Dendritic cell treated with granulocyte-macrophage colony-stimulating factor and Interleukin-4, amounts not matched to agents 40 ng/mL and 50 ng/mL, for 4 days (primary cell): ENCODE results near the gene CRKL.

ENCODE experiments used
- H3K27ac Mint-ChIP-seq: one replicate; pipeline ENCODE4 v1.8.0; 2022; ENCODE audit warnings: mild to moderate bottlenecking, mixed read lengths
- H3K27me3 Mint-ChIP-seq: one replicate; pipeline ENCODE4 v1.8.0; 2022; ENCODE audit warnings: mild to moderate bottlenecking, mixed read lengths
- H3K36me3 Mint-ChIP-seq: one replicate; pipeline ENCODE4 v1.8.0; 2022; ENCODE audit warnings: low read depth, mixed read lengths
- H3K4me1 Mint-ChIP-seq: one replicate; pipeline ENCODE4 v1.8.0; 2022; ENCODE audit warnings: low read depth, mixed read lengths
- H3K4me3 Mint-ChIP-seq: one replicate; pipeline ENCODE4 v1.8.0; 2022; ENCODE audit warnings: mild to moderate bottlenecking, moderate library complexity, mixed read lengths
- H3K9me3 Mint-ChIP-seq: one replicate; pipeline ENCODE4 v1.8.0; 2022; ENCODE audit warnings: mixed read lengths
- intact Hi-C: fragments of 100-400 bp; cut with micrococcal nuclease; formaldehyde crosslinking; loops from one replicate; pipeline ENCODE4 v1.15.0; 2022

The CRKL gene

GRCh38 chr22:20979243-20979809, 62.1 kb downstream of the CRKL start:
- Mint-ChIP-seq H3K4me1 (peaks cover 48% of the 10 kb centered on the region), H3K36me3 (peaks cover 47% of the 10 kb centered on the region), H3K27ac (peak overlapping the region; percentile 66), H3K4me3 (peak overlapping the region; percentile 35), H3K9me3 (peaks cover 14% of the 10 kb centered on the region), H3K27me3 (peaks cover 4% of the 10 kb centered on the region)
- intact Hi-C loops, result no loop called here

- peaks cover 14% of the 10 kb centered on the region for H3K9me3 Mint-ChIP-seq
- peaks cover 4% of the 10 kb centered on the region for H3K27me3 Mint-ChIP-seq
- intact Hi-C loops, result no loop called here
- peak overlapping the region; percentile 66 for H3K27ac Mint-ChIP-seq
- peaks cover 51% of the 10 kb centered on the region for H3K36me3 Mint-ChIP-seq
- H3K4me3 Mint-ChIP-seq, result no peak overlapping the region
- peaks cover 48% of the 10 kb centered on the region for H3K4me1 Mint-ChIP-seq
Measured at GRCh38 chr22:20979940-20980453, 62.8 kb downstream of the CRKL start.

GRCh38 chr22:20980523-20980922, 63.3 kb downstream of the CRKL start:
- intact Hi-C loops, result no loop called here
- Mint-ChIP-seq H3K9me3 (peaks cover 14% of the 10 kb centered on the region), H3K36me3 (peaks cover 56% of the 10 kb centered on the region), H3K4me1 (peaks cover 48% of the 10 kb centered on the region), H3K4me3 (no peak overlapping the region), H3K27ac (peak overlapping the region; percentile 86), H3K27me3 (peaks cover 4% of the 10 kb centered on the region)

GRCh38 chr22:20980938-20981722, 63.9 kb downstream of the CRKL start:
- Mint-ChIP-seq H3K4me3 (peak overlapping the region; percentile 98), H3K4me1 (peaks cover 48% of the 10 kb centered on the region)
- intact Hi-C loops, result no loop called here

GRCh38 chr22:20981787-20982562, 64.8 kb downstream of the CRKL start, which contains the start of gene LZTR1:
Gene LZTR1, plus strand, starts transcription at chr22:20982297. Its CDS starts 75 bp downstream, at chr22:20982372.
- Mint-ChIP-seq H3K27me3 (peaks cover 4% of the 10 kb centered on the region), H3K36me3 (peaks cover 57% of the 10 kb centered on the region), H3K4me3 (peak within 1 kb of the TSS; percentile 98), H3K9me3 (peaks cover 14% of the 10 kb centered on the region), H3K27ac (peak within 1 kb of the TSS; percentile 86), H3K4me1 (peaks cover 48% of the 10 kb centered on the region)
- intact Hi-C loops, result no loop called here

More at GRCh38 chr22:20980938-20981722, 63.9 kb downstream of the CRKL start:
- H3K27me3 Mint-ChIP-seq, result peaks cover 4% of the 10 kb centered on the region
- peaks cover 57% of the 10 kb centered on the region for H3K36me3 Mint-ChIP-seq
- H3K9me3 Mint-ChIP-seq, result peaks cover 14% of the 10 kb centered on the region
- peak overlapping the region; percentile 86 for H3K27ac Mint-ChIP-seq

- peaks cover 48% of the 10 kb centered on the region for H3K4me1 Mint-ChIP-seq
- intact Hi-C loops, result no loop called here
- peaks cover 14% of the 10 kb centered on the region for H3K9me3 Mint-ChIP-seq
- peaks cover 4% of the 10 kb centered on the region for H3K27me3 Mint-ChIP-seq
- H3K36me3 Mint-ChIP-seq, result peaks cover 57% of the 10 kb centered on the region
- peak overlapping the region; percentile 86 for H3K27ac Mint-ChIP-seq
- H3K4me3 Mint-ChIP-seq, result peak overlapping the region; percentile 98
Measured at GRCh38 chr22:20982563-20982882, 65.3 kb downstream of the CRKL start.

- Mint-ChIP-seq H3K36me3 (peaks cover 60% of the 10 kb centered on the region), H3K4me1 (peaks cover 48% of the 10 kb centered on the region), H3K4me3 (peak overlapping the region; percentile 98), H3K27ac (peak overlapping the region; percentile 86), H3K27me3 (peaks cover 4% of the 10 kb centered on the region), H3K9me3 (peaks cover 11% of the 10 kb centered on the region)
- intact Hi-C loops, result no loop called here
Measured at GRCh38 chr22:20983081-20983771, 66.0 kb downstream of the CRKL start.

GRCh38 chr22:20985720-20986119, 68.5 kb downstream of the CRKL start:
- Mint-ChIP-seq H3K36me3 (peaks cover 79% of the 10 kb centered on the region), H3K4me1 (peaks cover 33% of the 10 kb centered on the region), H3K27me3 (no peaks in the 10 kb centered on the region), H3K9me3 (no peaks in the 10 kb centered on the region), H3K4me3 (no peak overlapping the region), H3K27ac (no peak overlapping the region)
- intact Hi-C loops, result no loop called here

GRCh38 chr22:20986365-20986764, 69.2 kb downstream of the CRKL start:
- Mint-ChIP-seq H3K9me3 (no peaks in the 10 kb centered on the region), H3K4me3 (no peak overlapping the region), H3K4me1 (peaks cover 27% of the 10 kb centered on the region), H3K36me3 (peaks cover 85% of the 10 kb centered on the region), H3K27me3 (no peaks in the 10 kb centered on the region), H3K27ac (no peak overlapping the region)
- intact Hi-C loops, result no loop called here

GRCh38 chr22:20987375-20987774, 70.2 kb downstream of the CRKL start:
- Mint-ChIP-seq H3K9me3 (no peaks in the 10 kb centered on the region), H3K27ac (no peak overlapping the region), H3K27me3 (no peaks in the 10 kb centered on the region), H3K4me1 (peaks cover 23% of the 10 kb centered on the region), H3K36me3 (peaks cover 91% of the 10 kb centered on the region), H3K4me3 (no peak overlapping the region)
- intact Hi-C loops, result no loop called here

- Mint-ChIP-seq H3K27me3 (no peaks in the 10 kb centered on the region), H3K27ac (no peak overlapping the region), H3K4me3 (no peak overlapping the region), H3K36me3 (peaks cover 97% of the 10 kb centered on the region), H3K9me3 (no peaks in the 10 kb centered on the region), H3K4me1 (peaks cover 10% of the 10 kb centered on the region)
- intact Hi-C loops, result no loop called here
Measured at GRCh38 chr22:20988573-20989322, 71.5 kb downstream of the CRKL start.

- Mint-ChIP-seq H3K27me3 (no peaks in the 10 kb centered on the region), H3K36me3 (peaks cover 97% of the 10 kb centered on the region), H3K9me3 (no peaks in the 10 kb centered on the region), H3K4me3 (no peak overlapping the region), H3K4me1 (peaks cover 6% of the 10 kb centered on the region), H3K27ac (no peak overlapping the region)
- intact Hi-C loops, result no loop called here
Measured at GRCh38 chr22:20989323-20990138, 72.3 kb downstream of the CRKL start.
